Pancreas (tissue), 10 donors: Measurements from ENCODE around the gene TNFAIP8L1. TPM values are rescaled to one million over a fixed set of nuclear protein-coding genes. Genes with fewer than 3 reads are reported as not detected.

Experiments
- ATAC-seq, 4 donors: fragments of 200-7000 bp; cut with Tn5 transposase; one replicate each; pipeline versions ENCODE4 v1.8.0 to v1.9.1; 2020; ENCODE audit warnings: mild to moderate bottlenecking in 4 of 4, moderate library complexity in 4 of 4
- DNase-seq, 6 donors: peaks; one replicate each; pipeline ENCODE4 v3.0.0-alpha.2; 2020
- FAIRE-seq: peaks from 2 replicates; lab custom pipeline; 2012; peaks lifted over from hg19 to GRCh38; lab: Jason Lieb, UNC
- H3K27ac ChIP-seq, 4 donors: fragments of 200-600 bp; sonication (generic); 1 replicate in 3 of 4; 2 replicates in 1 of 4; pipeline versions ENCODE4 v1.5.0 to v1.8.0; 2020
- H3K27me3 ChIP-seq, 4 donors: fragments of 200-600 bp; one replicate each; pipeline ENCODE4 v1.8.0; 2021
- H3K36me3 ChIP-seq, 3 donors: fragments of 200-600 bp; sonication (generic) in 1 of 3; one replicate each; pipeline versions ENCODE4 v1.5.0 to v1.8.0; 2020 to 2021
- H3K4me1 ChIP-seq, 3 donors: fragments of 200-600 bp; one replicate each; pipeline ENCODE4 v1.8.0; 2021
- H3K4me3 ChIP-seq, 4 donors: fragments of 200-600 bp; sonication (generic) in 2 of 4; one replicate each; pipeline versions ENCODE4 v1.5.0 to v1.8.0; 2020 to 2021
- H3K9me3 ChIP-seq, 4 donors: fragments of 200-600 bp; one replicate each; pipeline ENCODE4 v1.8.0; 2021
- CTCF ChIP-seq, 4 donors: fragments of 200-600 bp; sonication (generic) in 3 of 4; IDR thresholded peaks; one replicate each; pipeline versions ENCODE4 v1.5.0 to v1.8.0; 2021; ENCODE audit warnings: antibody characterized with exemption in 4 of 4
- WGBS, 2 donors: extraction: QIAGEN DNeasy Blood & Tissue Kit; methylation state at CpG; one replicate each; pipeline ENCODE4 v1.1.7; 2013; 5-methylcytosine and 5-hydroxymethylcytosine counted together
- intact Hi-C, 3 donors: fragments of 100-400 bp; cut with DNase I; formaldehyde crosslinking; loops; one replicate each; pipeline versions ENCODE4 v1.11.1 to v1.14.2; 2022
- polyA plus RNA-seq, 2 donors: library from polyadenylated mRNA; stranded (reverse); fragments of 200-250 nt; gene quantifications; one replicate each; pipeline ENCODE4 v1.2.3, GENCODE V29; 2013
- total RNA-seq, 6 donors: library from RNA; stranded (reverse); fragmentation: NEBNext Ultra II Directional in 4 of 6; extraction: Animal tissue kit (Norgen Biotek cat#: 25700) in 4 of 6; gene quantifications; one replicate each; pipeline versions ENCODE4 v1.2.1 to v1.2.4, GENCODE V29; 2021 to 2023
- donor health status: healthy with polysubstance abuse.
- donor health status: DM: no; HTN: no; CAD: no; lungs with moderate emphysema.
- donor health status: DM: no; HTN: no; CAD: no.
- donor health status: control.
- donor health status: control.
- donor health status: Bipolar disorder and iron deficiency.
- donor health status: DM: yes; HTN: yes; CAD: no.
- donor health status: DM: no; HTN: no; CAD: no.
- donor health status: DM: no; HTN: no; CAD: no.
- donor health status: DM: yes; HTN: yes; CAD: no.

The TNFAIP8L1 gene
- total and polyA plus RNA-seq, 8 donors = 1.2 to 3.6 (median 2.4) TPM

DNA sequence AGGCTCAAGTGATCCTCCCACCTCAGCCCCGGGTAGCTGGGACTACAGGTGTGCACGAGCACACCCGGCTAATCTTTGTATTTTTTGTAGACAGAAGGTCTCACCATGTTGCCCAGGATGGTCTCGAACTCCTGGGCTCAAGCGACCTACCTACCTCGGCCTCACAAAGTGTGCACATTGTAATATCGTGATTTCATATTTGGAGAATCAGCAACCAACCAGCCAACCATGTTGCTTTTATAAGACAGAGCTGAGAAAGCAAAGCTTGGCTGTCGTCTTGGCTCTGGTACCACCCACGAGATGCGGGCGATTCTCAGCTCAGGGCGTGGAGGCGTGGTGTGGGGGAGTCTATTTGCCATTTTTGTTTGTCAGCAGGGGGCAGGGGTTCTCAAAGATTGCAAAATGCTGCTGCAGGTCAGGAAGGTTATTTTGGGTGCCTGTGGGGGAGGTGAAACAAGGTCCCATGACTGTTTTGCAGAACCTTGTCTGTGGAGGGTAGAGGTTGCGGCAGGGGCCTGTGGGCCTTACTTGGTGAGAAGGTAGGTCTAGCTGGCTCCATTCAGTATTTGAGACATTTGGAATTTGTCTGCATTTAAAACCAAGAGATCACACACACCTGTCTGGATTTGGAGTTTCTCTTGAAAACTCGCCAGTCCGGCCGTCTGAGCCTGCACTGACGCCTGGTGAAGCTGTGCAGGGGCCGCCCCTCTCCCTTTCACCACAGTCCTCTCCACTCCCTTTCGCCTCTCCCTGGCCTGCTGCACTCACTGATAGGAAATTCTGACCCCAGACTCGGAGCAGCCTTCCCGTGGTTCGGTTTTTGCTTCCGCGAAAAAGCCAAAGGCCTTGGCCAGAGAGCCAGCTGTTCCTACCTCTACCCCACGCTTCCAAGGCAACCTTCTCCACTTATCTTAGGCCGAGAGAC lies 15.4 kb downstream of the TNFAIP8L1 start:
- Histone ChIP-seq H3K27ac (no peak overlapping the region), H3K9me3 (no peaks in the 10 kb centered on the region), H3K36me3 (peaks cover 4 to 38% (median 23%) of the 10 kb centered on the region in 3 donors), H3K27me3 (no peaks in the 10 kb centered on the region), H3K4me3 (no peak overlapping the region), H3K4me1 (no peaks in the 10 kb centered on the region)
- FAIRE-seq (no peak), ATAC-seq (peak in 1 of 4 donors; percentile 5), DNase-seq (no peak)
- 78% methylated on average over 27 of the region's 27 CpGs for WGBS, 2 donors
- TF ChIP-seq CTCF (IDR thresholded peaks at IDR 0.05) = no peak
- intact Hi-C loops = no loop called here

DNA sequence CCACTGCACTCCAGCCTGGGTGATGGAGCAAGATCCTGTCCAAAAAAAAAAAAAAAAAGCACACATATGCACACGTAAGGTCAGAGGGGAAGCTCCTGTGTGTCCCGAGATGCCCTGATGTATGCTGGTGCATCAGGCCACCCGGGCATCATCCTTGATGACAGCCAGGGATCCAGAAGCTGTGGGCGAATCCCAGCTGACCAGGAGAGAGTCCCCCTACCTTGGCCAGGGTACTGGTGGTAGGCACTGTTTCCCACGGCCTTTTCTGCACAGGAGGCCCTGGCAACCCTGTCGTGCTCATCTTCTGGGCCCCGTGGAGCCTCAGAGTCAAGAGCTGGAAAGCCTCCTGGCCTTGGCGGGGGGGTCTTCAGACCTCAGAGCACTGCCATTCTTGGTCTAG lies 16.8 kb downstream of the TNFAIP8L1 start:
- DNase-seq (no peak), ATAC-seq (peak in 1 of 4 donors; percentile 2), FAIRE-seq (no peak)
- H3K9me3 ChIP-seq = no peaks in the 10 kb centered on the region
- no peaks in the 10 kb centered on the region for H3K4me1 ChIP-seq
- no peaks in the 10 kb centered on the region for H3K27me3 ChIP-seq
- TF ChIP-seq CTCF (IDR thresholded peaks at IDR 0.05) = no peak
- no peak overlapping the region for H3K4me3 ChIP-seq
- 80 to 84% methylated on average over 8 of the region's 8 CpGs for WGBS, 2 donors
- no peak overlapping the region for H3K27ac ChIP-seq
- intact Hi-C loops = no loop called here
- peaks cover 4 to 45% (median 29%) of the 10 kb centered on the region in 3 donors for H3K36me3 ChIP-seq

DNA sequence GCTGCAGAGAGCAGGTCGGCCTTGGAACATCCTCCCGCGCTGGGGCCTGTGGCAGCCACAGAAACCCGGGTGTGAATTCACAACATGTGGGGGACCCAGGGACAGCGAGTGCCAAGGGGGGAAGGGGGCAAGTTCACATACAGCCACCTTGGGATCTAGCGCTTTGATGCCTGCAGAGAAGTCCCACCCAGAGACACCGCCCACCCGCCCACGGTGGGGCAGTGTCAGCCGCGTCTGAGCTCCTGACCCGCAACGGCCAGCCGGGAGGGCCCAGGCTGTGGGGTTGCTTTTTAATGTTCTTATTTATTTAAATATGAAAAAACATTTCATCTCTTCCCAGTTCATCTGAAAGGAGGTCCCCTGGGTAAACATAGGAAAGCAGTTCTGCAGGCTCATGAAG lies 17.9 kb downstream of the TNFAIP8L1 start:
- DNase-seq = no peak
- Histone ChIP-seq H3K9me3 (no peaks in the 10 kb centered on the region), H3K27ac (no peak overlapping the region), H3K4me3 (no peak overlapping the region), H3K4me1 (no peaks in the 10 kb centered on the region), H3K36me3 (peaks cover 4 to 57% (median 34%) of the 10 kb centered on the region in 3 donors), H3K27me3 (no peaks in the 10 kb centered on the region)
- intact Hi-C loops = no loop called here
- WGBS, 2 donors = 84% methylated on average over 14 of the region's 14 CpGs
- no peak for FAIRE-seq
- no peak for ATAC-seq
- no peak for TF ChIP-seq CTCF (IDR thresholded peaks at IDR 0.05)

GRCh38 chr19:4657835-4658234 lies 18.5 kb downstream of the TNFAIP8L1 start:
- intact Hi-C loops = no loop called here
- DNase-seq (no peak), FAIRE-seq (no peak), ATAC-seq (no peak)
- no peaks in the 10 kb centered on the region for H3K27me3 ChIP-seq
- 96 to 97% methylated on average over 8 of the region's 8 CpGs for WGBS, 2 donors
- H3K4me1 ChIP-seq = no peaks in the 10 kb centered on the region
- H3K4me3 ChIP-seq = no peak overlapping the region
- no peak for TF ChIP-seq CTCF (IDR thresholded peaks at IDR 0.05)
- no peak overlapping the region for H3K27ac ChIP-seq
- peaks cover 4 to 60% (median 38%) of the 10 kb centered on the region in 3 donors for H3K36me3 ChIP-seq
- no peaks in the 10 kb centered on the region for H3K9me3 ChIP-seq
